Loucy (cell line): ENCODE measurements around the gene MINPP1.

Experiments used
- H2AFZ ChIP-seq: fragments of 200-600 bp; sonication (generic); 2 replicates; pipeline ENCODE4 v1.6.0; 2016; ENCODE audit warnings: antibody characterized with exemption, mild to moderate bottlenecking, low read length, moderate library complexity
- H3F3A ChIP-seq: fragments of 200-600 bp; 2 replicates; pipeline ENCODE4 v1.6.0; 2016; ENCODE audit warnings: antibody characterized with exemption, low read depth, mild to moderate bottlenecking
- H3K27me3 ChIP-seq: fragments of 200-600 bp; sonication (generic); 2 replicates; pipeline ENCODE4 v1.6.1; 2014; ENCODE audit warnings: low read length, mild to moderate bottlenecking; ENCODE audit not compliant: insufficient read depth, poor library complexity, severe bottlenecking
- H3K36me3 ChIP-seq: fragments of 200-600 bp; sonication (generic); 2 replicates; pipeline ENCODE4 v1.6.1; 2016; ENCODE audit warnings: low read length; ENCODE audit not compliant: insufficient read depth
- H3K4me1 ChIP-seq: fragments of 200-600 bp; sonication (generic); 2 replicates; pipeline ENCODE4 v1.5.1; 2014; ENCODE audit warnings: low read length, mild to moderate bottlenecking; ENCODE audit not compliant: insufficient read depth, poor library complexity, severe bottlenecking
- H3K4me2 ChIP-seq: fragments of 200-600 bp; sonication (generic); 2 replicates; pipeline ENCODE4 v1.6.0; 2014; ENCODE audit warnings: antibody characterized with exemption, low read length, low read depth, mild to moderate bottlenecking; ENCODE audit not compliant: poor library complexity, severe bottlenecking
- H3K4me3 ChIP-seq: fragments of 200-600 bp; sonication (generic); 2 replicates; pipeline ENCODE4 v1.5.1; 2014; ENCODE audit warnings: low read length, mild to moderate bottlenecking, mixed read lengths; ENCODE audit not compliant: poor library complexity, severe bottlenecking
- H3K79me2 ChIP-seq: fragments of 200-600 bp; sonication (generic); 2 replicates; pipeline ENCODE4 v1.6.1; 2014; ENCODE audit warnings: low read length; ENCODE audit not compliant: insufficient read depth
- H3K9ac ChIP-seq: fragments of 200-600 bp; sonication (generic); 2 replicates; pipeline ENCODE4 v1.6.0; 2014; ENCODE audit warnings: mild to moderate bottlenecking, low read depth, low read length, moderate library complexity; ENCODE audit not compliant: poor library complexity, severe bottlenecking
- H3K9me2 ChIP-seq: fragments of 200-600 bp; sonication (generic); replicated peaks from 2 replicates; pipeline ENCODE4 v1.6.1; 2016; ENCODE audit warnings: low read depth, low read length, mixed read lengths
- H3K9me3 ChIP-seq: fragments of 200-600 bp; sonication (generic); 2 replicates; pipeline ENCODE4 v1.6.1; 2014; ENCODE audit warnings: mild to moderate bottlenecking, antibody characterized with exemption, low read length, low read depth; ENCODE audit not compliant: insufficient read depth
- H4K20me1 ChIP-seq: fragments of 200-600 bp; sonication (generic); 2 replicates; pipeline ENCODE4 v1.6.0; 2014; ENCODE audit warnings: antibody characterized with exemption, low read length, mild to moderate bottlenecking; ENCODE audit not compliant: insufficient read depth, poor library complexity, severe bottlenecking
- CTCF ChIP-seq: fragments of 200-600 bp; sonication (generic); conservative IDR thresholded peaks from 2 replicates; pipeline ENCODE4 v1.5.1; 2014; ENCODE audit warnings: mild to moderate bottlenecking, antibody characterized with exemption, low read length
- EZH2phosphoT487 ChIP-seq: fragments of 200-600 bp; IDR thresholded peaks from 2 replicates; pipeline ENCODE4 v1.6.1; 2018; ENCODE audit warnings: antibody characterized with exemption, mild to moderate bottlenecking, moderate library complexity, borderline replicate concordance

Gene MINPP1

GRCh38 chr10:87559392-87559791, 54.7 kb downstream of the MINPP1 start:
- no peak overlapping the region for H3K4me2 ChIP-seq
- no peak overlapping the region for H2AFZ ChIP-seq
- H3K4me1 ChIP-seq: no peaks in the 10 kb centered on the region
- H3K9me2 ChIP-seq: no peaks in the 10 kb centered on the region
- H3K4me3 ChIP-seq: no peak overlapping the region
- H3K27me3 ChIP-seq: no peaks in the 10 kb centered on the region
- no peaks in the 10 kb centered on the region; the same call in 1 of the 2 replicates for H3K9me3 ChIP-seq
- no peak for TF ChIP-seq CTCF
- no peak overlapping the region for H3K9ac ChIP-seq
- no peaks in the 10 kb centered on the region for H3K36me3 ChIP-seq
- H4K20me1 ChIP-seq: no peaks in the 10 kb centered on the region
- H3F3A ChIP-seq: no peaks in the 10 kb centered on the region
- no peaks in the 10 kb centered on the region for H3K79me2 ChIP-seq

GRCh38 chr10:87560495-87561129, 55.9 kb downstream of the MINPP1 start:
- no peaks in the 10 kb centered on the region for H3F3A ChIP-seq
- H3K9me3 ChIP-seq: peaks cover 6% of the 10 kb centered on the region; the same call in 1 of the 2 replicates
- H3K9me2 ChIP-seq: no peaks in the 10 kb centered on the region
- no peaks in the 10 kb centered on the region for H3K4me1 ChIP-seq
- H3K36me3 ChIP-seq: no peaks in the 10 kb centered on the region
- H3K4me3 ChIP-seq: no peak overlapping the region
- no peak overlapping the region for H2AFZ ChIP-seq
- no peak for TF ChIP-seq EZH2phosphoT487
- TF ChIP-seq CTCF: no peak
- no peaks in the 10 kb centered on the region for H3K27me3 ChIP-seq
- no peak overlapping the region for H3K9ac ChIP-seq
- H3K4me2 ChIP-seq: no peak overlapping the region
- H4K20me1 ChIP-seq: no peaks in the 10 kb centered on the region
- no peaks in the 10 kb centered on the region for H3K79me2 ChIP-seq

GRCh38 chr10:87562750-87563149, 58.1 kb downstream of the MINPP1 start:
- H3K9me3 ChIP-seq: peaks cover 6% of the 10 kb centered on the region; the same call in 1 of the 2 replicates
- no peaks in the 10 kb centered on the region for H3K79me2 ChIP-seq
- H3K27me3 ChIP-seq: no peaks in the 10 kb centered on the region
- no peak overlapping the region for H3K4me3 ChIP-seq
- H3K9me2 ChIP-seq: no peaks in the 10 kb centered on the region
- no peaks in the 10 kb centered on the region for H3K4me1 ChIP-seq
- H2AFZ ChIP-seq: no peak overlapping the region
- H3K9ac ChIP-seq: no peak overlapping the region
- no peaks in the 10 kb centered on the region for H4K20me1 ChIP-seq
- no peak for TF ChIP-seq CTCF
- TF ChIP-seq EZH2phosphoT487: no peak
- H3F3A ChIP-seq: no peaks in the 10 kb centered on the region
- H3K4me2 ChIP-seq: no peak overlapping the region
- H3K36me3 ChIP-seq: no peaks in the 10 kb centered on the region
